Mammary epithelial cell (primary cell): Measurements from ENCODE around the gene THRAP3.

ENCODE experiments used
- EZH2 ChIP-seq: IDR thresholded peaks from 2 replicates; pipeline ENCODE4 v1.6.1; 2012; ENCODE audit warnings: low read length, inconsistent platforms, borderline replicate concordance
- TF ChIP-seq, protein P1 (sequence below), 2 donors: IDR thresholded peaks in 1 of 2; conservative IDR thresholded peaks in 1 of 2; 2 replicates each; pipeline ENCODE4 v1.5.1; 2011 to 2012; ENCODE audit warnings: inconsistent platforms in 2 of 2, low read length in 2 of 2, mild to moderate bottlenecking in 2 of 2, control low read depth in 1 of 2, low read depth in 1 of 2; ENCODE audit not compliant: insufficient read depth in 1 of 2; ENCODE audit errors: extremely low read depth in 1 of 2

DNA sequence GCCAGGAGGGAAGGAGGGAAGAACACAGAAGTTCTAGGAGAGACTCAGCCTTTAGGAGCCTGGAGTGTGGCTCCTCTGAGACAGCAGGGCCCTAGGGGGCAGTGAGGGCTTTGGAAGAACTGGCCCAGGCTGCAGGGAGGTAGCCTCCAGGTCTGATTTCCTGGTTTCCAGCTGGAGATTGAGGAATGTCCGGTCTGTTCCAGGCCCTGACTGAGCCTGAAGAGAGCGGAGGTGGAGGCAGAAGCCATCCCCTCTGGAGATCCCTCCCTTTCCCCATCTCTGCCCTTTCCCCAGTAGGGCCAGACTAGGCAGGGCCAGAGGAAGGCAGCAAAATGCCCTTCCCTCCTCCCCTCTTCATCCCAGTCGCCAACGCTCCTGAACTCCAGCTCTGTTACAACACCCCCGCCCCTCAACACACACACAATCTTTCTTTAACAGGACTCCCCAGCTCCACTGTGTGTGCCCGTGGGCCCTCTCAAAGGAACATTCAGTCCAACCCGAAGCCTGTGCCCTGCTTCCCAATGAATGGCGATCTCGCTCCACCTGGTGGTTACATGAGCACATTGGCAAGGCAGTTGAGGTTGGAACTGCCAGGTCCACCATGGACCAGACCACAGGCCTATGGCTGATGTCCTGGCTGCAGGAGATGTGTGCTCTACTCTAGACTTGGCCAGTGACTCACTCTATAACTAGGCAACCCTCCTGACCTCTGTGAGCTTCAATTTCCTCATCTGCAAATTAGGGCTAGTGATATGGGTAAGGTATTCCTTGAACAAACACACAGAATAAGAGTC is 36.2 kb upstream of the THRAP3 start:
- TF ChIP-seq, protein P1, sequence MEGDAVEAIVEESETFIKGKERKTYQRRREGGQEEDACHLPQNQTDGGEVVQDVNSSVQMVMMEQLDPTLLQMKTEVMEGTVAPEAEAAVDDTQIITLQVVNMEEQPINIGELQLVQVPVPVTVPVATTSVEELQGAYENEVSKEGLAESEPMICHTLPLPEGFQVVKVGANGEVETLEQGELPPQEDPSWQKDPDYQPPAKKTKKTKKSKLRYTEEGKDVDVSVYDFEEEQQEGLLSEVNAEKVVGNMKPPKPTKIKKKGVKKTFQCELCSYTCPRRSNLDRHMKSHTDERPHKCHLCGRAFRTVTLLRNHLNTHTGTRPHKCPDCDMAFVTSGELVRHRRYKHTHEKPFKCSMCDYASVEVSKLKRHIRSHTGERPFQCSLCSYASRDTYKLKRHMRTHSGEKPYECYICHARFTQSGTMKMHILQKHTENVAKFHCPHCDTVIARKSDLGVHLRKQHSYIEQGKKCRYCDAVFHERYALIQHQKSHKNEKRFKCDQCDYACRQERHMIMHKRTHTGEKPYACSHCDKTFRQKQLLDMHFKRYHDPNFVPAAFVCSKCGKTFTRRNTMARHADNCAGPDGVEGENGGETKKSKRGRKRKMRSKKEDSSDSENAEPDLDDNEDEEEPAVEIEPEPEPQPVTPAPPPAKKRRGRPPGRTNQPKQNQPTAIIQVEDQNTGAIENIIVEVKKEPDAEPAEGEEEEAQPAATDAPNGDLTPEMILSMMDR (conservative IDR thresholded peaks at IDR 0.05 in 1 of 2, IDR thresholded peaks at IDR 0.05 in 1 of 2; ENCODE audit: extremely low read depth in 1 of 2, insufficient read depth in 1 of 2, low read depth in 1 of 2, low read length in 2 of 2): peak; percentile 92 to 94
- TF ChIP-seq EZH2: no peak
